Measurements from ENCODE around the gene FGR. TPM values are rescaled to one million over a fixed set of nuclear protein-coding genes. Genes with fewer than 3 reads are reported as not detected.
A peak's percentile ranks its signal among the peaks of the same experiment; 100 is the strongest.

Gene FGR
- total and polyA plus RNA-seq, 2 of the 13 experiments (the other 11 are each of a cell fraction or from before 2014, with no cell fraction given): not detected

GRCh38 chr1:27574871-27575831, 59.8 kb downstream of the FGR start (continued):
- TF ChIP-seq REST (IDR thresholded peaks at IDR 0.05; ENCODE audit: borderline replicate concordance in 1 of 2, low read depth in 1 of 2, low read length in 2 of 2) (no peak), HOMEZ (CRISPR knock-in tag; IDR thresholded peaks at IDR 0.05; ENCODE audit: low read depth) (no peak), NKX3-1 (CRISPR knock-in tag; IDR thresholded peaks at IDR 0.05) (no peak), IKZF4 (CRISPR knock-in tag; IDR thresholded peaks at IDR 0.05; ENCODE audit: borderline replicate concordance, low read depth, not compliant biosample characterization) (no peak), THAP11 (CRISPR knock-in tag; IDR thresholded peaks at IDR 0.05) (0 out of 2 replicates have a peak, but pooled peaks have one; percentile 6), ZNF296 (CRISPR knock-in tag; conservative IDR thresholded peaks at IDR 0.05) (no peak), CHD4 (IDR thresholded peaks at IDR 0.05; ENCODE audit: borderline replicate concordance, low read length) (0 out of 2 replicates have a peak, but pooled peaks have one; percentile 9), NCOA1 (CRISPR knock-in tag; IDR thresholded peaks at IDR 0.05) (peak; percentile 68; the same call in 1 of the 2 replicates), PATZ1 (CRISPR knock-in tag; IDR thresholded peaks at IDR 0.05) (peak; percentile 65), ATF3 (CRISPR knock-in tag; IDR thresholded peaks at IDR 0.05) (peak; percentile 40; the same call in 1 of the 2 replicates), HOXA3 (CRISPR knock-in tag; IDR thresholded peaks at IDR 0.05) (peak; percentile 42), ZNF790 (CRISPR knock-in tag; IDR thresholded peaks at IDR 0.05; ENCODE audit: borderline replicate concordance) (0 out of 2 replicates have a peak, but pooled peaks have one; percentile 46), PHF21A (CRISPR knock-in tag; IDR thresholded peaks at IDR 0.05) (no peak), ZBTB7A (CRISPR knock-in tag; IDR thresholded peaks at IDR 0.05) (0 out of 2 replicates have a peak, but pooled peaks have one; percentile 24), ARID3A (IDR thresholded peaks at IDR 0.05; ENCODE audit: low read depth, low read length) (no peak), MBNL3 (CRISPR knock-in tag; conservative IDR thresholded peaks at IDR 0.05) (no peak), SAP130 (CRISPR knock-in tag; IDR thresholded peaks at IDR 0.05; ENCODE audit: low read depth) (peak; percentile 9; the same call in 1 of the 2 replicates)
